HCT116 (cell line): Measurements from ENCODE around the gene BCL11B.

ENCODE experiments used
- EZH2 ChIP-seq: fragments of 200-600 bp; sonication (generic); IDR thresholded peaks from 2 replicates; pipeline ENCODE4 v1.6.1; 2017; ENCODE audit warnings: antibody characterized with exemption, mixed run types
- POLR2A ChIP-seq: IDR thresholded peaks from 2 replicates; pipeline ENCODE4 v1.7.0; 2011; ENCODE audit warnings: borderline replicate concordance; ENCODE audit not compliant: insufficient read depth, insufficient read length; ENCODE audit errors: extremely low read depth
- YY1 ChIP-seq: IDR thresholded peaks from 2 replicates; pipeline ENCODE4 v1.6.1; 2011; ENCODE audit warnings: low read length, low read depth, moderate library complexity, mild to moderate bottlenecking; ENCODE audit not compliant: insufficient replicate concordance; ENCODE audit errors: extremely low read depth
- TF ChIP-seq, protein P1 (sequence below), 3 experiments: fragments of 200-600 bp in 1 of 3; sonication (generic) in 1 of 3; IDR thresholded peaks in 2 of 3; conservative IDR thresholded peaks in 1 of 3; 2 replicates each; pipeline ENCODE4 v1.5.1; 2012 to 2017; ENCODE audit warnings: low read depth in 2 of 3, low read length in 2 of 3, antibody characterized with exemption in 1 of 3, borderline replicate concordance in 1 of 3, control low read depth in 1 of 3, mild to moderate bottlenecking in 1 of 3, mixed read lengths in 1 of 3, mixed run types in 1 of 3, moderate library complexity in 1 of 3; ENCODE audit not compliant: insufficient read depth in 1 of 3

DNA sequence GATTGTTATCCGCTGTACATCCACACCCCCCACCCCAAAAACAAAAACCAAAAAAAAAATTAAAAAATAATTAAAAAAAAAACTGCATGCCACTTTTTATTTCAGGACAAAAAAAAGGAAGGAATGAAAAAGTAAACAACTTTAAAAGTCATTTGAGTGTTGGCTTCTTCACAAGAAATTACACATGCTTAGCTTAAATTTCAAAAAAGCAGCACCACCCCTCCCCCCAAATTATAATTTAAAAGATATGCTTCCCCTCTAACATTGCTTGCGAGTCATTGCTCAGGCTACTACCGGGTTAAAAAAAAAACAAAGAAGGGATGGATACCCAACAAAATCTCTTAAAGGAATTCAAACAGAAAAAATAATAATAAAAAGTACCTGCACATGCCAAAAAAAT lies 98.5 kb downstream of the BCL11B start:
- TF ChIP-seq EZH2 (no peak), YY1 (no peak), POLR2A (no peak)
- TF ChIP-seq, protein P1, sequence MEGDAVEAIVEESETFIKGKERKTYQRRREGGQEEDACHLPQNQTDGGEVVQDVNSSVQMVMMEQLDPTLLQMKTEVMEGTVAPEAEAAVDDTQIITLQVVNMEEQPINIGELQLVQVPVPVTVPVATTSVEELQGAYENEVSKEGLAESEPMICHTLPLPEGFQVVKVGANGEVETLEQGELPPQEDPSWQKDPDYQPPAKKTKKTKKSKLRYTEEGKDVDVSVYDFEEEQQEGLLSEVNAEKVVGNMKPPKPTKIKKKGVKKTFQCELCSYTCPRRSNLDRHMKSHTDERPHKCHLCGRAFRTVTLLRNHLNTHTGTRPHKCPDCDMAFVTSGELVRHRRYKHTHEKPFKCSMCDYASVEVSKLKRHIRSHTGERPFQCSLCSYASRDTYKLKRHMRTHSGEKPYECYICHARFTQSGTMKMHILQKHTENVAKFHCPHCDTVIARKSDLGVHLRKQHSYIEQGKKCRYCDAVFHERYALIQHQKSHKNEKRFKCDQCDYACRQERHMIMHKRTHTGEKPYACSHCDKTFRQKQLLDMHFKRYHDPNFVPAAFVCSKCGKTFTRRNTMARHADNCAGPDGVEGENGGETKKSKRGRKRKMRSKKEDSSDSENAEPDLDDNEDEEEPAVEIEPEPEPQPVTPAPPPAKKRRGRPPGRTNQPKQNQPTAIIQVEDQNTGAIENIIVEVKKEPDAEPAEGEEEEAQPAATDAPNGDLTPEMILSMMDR (IDR thresholded peaks at IDR 0.05 in 2 of 3, conservative IDR thresholded peaks at IDR 0.05 in 1 of 3; ENCODE audit: borderline replicate concordance in 1 of 3, insufficient read depth in 1 of 3, low read depth in 2 of 3, low read length in 2 of 3), result no peak
